Measurements from ENCODE around the gene DNAH3.
"Not testable (repeated sequence)": the region's sequence is repeated elsewhere in the genome, so short reads cannot be mapped to it uniquely, and the experiment has no call there.

Gene DNAH3

DNA sequence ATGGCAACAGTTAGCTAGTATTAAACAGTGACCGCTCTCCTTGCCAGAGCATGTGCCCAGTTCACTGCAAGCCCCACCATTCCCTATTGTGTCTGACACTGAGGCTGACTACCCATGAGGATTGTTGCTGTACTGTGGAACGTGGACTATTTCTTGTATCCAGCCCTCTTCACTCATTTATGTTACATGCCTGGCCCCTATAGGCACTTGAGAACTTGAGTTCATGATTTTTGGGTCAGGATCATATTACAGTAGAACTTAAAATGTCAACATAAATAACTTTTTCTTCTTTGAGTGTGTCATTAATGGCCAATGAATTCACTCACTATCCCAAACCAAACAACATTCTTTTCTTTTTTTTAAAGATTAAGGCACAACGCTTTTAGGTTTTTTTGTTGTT is 194.3 kb downstream of the DNAH3 start:
- H3K27ac Mint-ChIP-seq, result no peak overlapping the region
- no peaks in the 10 kb centered on the region for H3K9me3 Mint-ChIP-seq
- no peaks in the 10 kb centered on the region for H3K4me1 Mint-ChIP-seq
- no peaks in the 10 kb centered on the region for H3K36me3 Mint-ChIP-seq
- no peak overlapping the region for H3K4me3 Mint-ChIP-seq
- CTCF ChIA-PET, result no interaction called here
- DNase-seq, result no peak
- peaks cover 4% of the 10 kb centered on the region for H3K27me3 Mint-ChIP-seq

GRCh38 chr16:20954574-20954973 is 196.1 kb downstream of the DNAH3 start:
- Mint-ChIP-seq H3K4me1 (no peaks in the 10 kb centered on the region), H3K36me3 (no peaks in the 10 kb centered on the region), H3K27ac (no peak overlapping the region), H3K27me3 (peaks cover 9% of the 10 kb centered on the region), H3K4me3 (no peak overlapping the region), H3K9me3 (no peaks in the 10 kb centered on the region)
- DNase-seq, result no peak
- CTCF ChIA-PET, result no interaction called here

DNA sequence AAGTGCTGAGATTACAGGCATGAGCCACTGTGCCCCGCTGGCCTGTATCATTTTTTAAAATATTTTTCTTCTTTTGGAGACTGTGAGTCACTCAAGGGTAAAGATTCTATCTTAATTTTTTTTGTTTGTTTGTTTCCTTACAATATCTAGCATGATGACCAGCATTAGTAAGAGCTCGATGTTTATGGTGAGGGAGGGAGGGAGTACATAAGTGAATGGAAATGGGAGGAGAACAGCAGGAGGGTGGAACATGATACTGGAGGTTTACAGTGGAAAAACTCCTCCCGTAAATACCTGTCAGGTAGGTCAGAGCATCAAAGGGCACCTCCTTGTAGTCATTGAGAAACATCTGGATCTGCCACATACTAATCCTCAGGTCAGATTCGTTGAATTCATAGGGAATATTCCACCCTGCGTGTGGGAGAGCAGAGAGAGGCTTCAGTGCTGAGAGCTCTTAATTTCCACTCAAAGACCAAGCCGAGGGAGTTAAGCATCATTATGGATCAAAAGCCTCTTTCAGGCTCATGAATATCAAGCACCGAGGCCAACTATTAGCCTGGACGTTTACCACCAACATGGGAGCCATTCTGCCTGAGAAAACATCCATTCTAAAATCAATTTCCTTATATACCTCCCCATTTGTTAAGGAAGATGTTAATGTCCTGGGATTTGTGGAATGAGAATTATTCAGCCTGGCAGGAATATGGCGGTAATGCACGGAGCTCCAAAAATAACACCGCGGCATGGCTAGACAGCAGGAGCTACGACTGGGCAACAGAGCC is 198.3 kb downstream of the DNAH3 start:
- no peaks in the 10 kb centered on the region for H3K36me3 Mint-ChIP-seq

DNA sequence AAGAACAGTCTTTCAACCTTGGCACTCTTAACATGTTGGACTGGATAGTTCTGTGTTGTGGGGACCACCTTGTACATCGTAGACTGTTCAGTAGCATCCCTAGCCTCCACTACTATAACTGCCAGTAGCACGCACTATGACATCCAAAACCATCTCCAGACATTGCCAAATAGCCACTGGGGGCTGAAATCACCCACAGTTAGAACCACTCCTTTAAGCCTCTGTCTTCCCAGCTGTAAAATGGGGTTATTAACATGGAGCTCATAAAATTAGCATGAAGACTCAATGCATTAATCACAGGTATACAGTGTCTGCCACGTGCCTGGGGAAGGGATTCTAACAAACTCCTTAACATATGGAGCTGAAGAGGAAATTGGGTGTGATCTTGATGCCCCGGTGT is 200.4 kb downstream of the DNAH3 start:
- H3K36me3 Mint-ChIP-seq, result no peaks in the 10 kb centered on the region
- CTCF ChIA-PET, result interaction anchor here (1.0 to 1.7 kb wide), 2 partner anchors 100 to 175 kb away, joined by 4 to 5 read pairs; no protein-coding TSS in a partner anchor
- no peak overlapping the region for H3K4me3 Mint-ChIP-seq
- H3K27me3 Mint-ChIP-seq, result peaks cover 16% of the 10 kb centered on the region
- peaks cover 2% of the 10 kb centered on the region for H3K4me1 Mint-ChIP-seq
- H3K9me3 Mint-ChIP-seq, result no peaks in the 10 kb centered on the region
- H3K27ac Mint-ChIP-seq, result no peak overlapping the region
- DNase-seq, result no peak

More for the DNA sequence above, 198.3 kb downstream of the DNAH3 start:
- no peak for DNase-seq
- H3K4me1 Mint-ChIP-seq, result no peaks in the 10 kb centered on the region
- peaks cover 19% of the 10 kb centered on the region for H3K27me3 Mint-ChIP-seq
- no peak overlapping the region for H3K4me3 Mint-ChIP-seq
- no peak overlapping the region for H3K27ac Mint-ChIP-seq
- CTCF ChIA-PET, result no interaction called here
- no peaks in the 10 kb centered on the region for H3K9me3 Mint-ChIP-seq

DNA sequence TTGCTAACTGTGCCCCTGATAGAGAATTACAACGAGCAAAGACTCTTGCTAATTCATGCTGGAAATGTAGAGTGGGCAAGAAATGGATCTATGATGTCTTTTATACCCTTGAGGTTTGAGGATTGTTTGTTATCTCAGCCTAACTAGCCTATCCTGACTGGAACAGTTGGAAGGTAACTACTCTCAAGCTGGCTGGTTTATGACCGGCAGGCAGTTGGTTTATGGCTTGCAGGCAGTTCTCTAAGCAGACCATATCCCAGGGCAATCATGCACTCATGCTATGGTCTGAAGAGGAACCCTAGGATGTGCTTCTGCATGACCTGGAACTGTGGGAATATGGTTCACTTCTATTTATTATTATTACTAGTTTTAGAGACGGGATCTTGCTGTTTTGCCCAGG is 201.0 kb downstream of the DNAH3 start:
- H3K9me3 Mint-ChIP-seq, result no peaks in the 10 kb centered on the region
- no peaks in the 10 kb centered on the region for H3K36me3 Mint-ChIP-seq
- peaks cover 16% of the 10 kb centered on the region for H3K27me3 Mint-ChIP-seq
- DNase-seq, result no peak
- H3K27ac Mint-ChIP-seq, result no peak overlapping the region
- CTCF ChIA-PET, result interaction anchor here (1.0 to 1.7 kb wide), 2 partner anchors 100 to 175 kb away, joined by 4 to 5 read pairs; no protein-coding TSS in a partner anchor
- H3K4me3 Mint-ChIP-seq, result no peak overlapping the region
- H3K4me1 Mint-ChIP-seq, result peaks cover 9% of the 10 kb centered on the region

GRCh38 chr16:20948444-20948843 is 202.2 kb downstream of the DNAH3 start:
- H3K9me3 Mint-ChIP-seq, result no peaks in the 10 kb centered on the region
- no peak for DNase-seq
- no peak overlapping the region for H3K27ac Mint-ChIP-seq
- no peak overlapping the region for H3K4me3 Mint-ChIP-seq
- H3K27me3 Mint-ChIP-seq, result peaks cover 16% of the 10 kb centered on the region
- CTCF ChIA-PET, result no interaction called here
- no peaks in the 10 kb centered on the region for H3K36me3 Mint-ChIP-seq
- peaks cover 21% of the 10 kb centered on the region for H3K4me1 Mint-ChIP-seq

DNA sequence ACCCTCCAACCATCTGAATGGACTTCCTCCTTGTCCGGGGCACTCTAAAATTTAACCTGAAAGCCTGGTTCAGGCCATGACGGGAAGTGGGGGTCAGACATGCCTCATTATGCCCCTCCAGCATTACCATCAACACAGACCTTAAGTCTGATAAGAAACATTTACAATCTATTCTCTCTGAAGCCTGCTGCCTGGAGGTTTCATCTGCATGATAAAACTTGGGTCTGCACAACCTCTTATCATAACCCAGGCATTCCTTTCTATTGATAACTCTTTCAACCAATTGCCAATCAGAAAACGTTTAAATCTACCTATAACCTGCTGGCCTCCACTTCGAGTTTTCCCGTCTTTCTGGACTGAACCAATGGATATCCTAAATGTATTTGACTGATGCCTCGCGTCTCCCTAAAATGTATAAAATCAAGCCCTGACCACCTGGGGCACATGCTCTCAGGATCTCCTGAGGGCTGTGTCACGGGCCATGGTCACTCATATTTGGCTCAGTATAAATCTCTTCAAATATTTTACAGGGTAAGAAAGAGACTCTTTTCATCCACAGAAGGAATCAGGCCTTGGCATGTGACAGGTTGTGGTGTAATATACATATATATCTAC is 204.5 kb downstream of the DNAH3 start:
- Mint-ChIP-seq H3K4me1 (peaks cover 37% of the 10 kb centered on the region), H3K9me3 (no peaks in the 10 kb centered on the region), H3K27ac (no peak overlapping the region), H3K4me3 (no peak overlapping the region), H3K36me3 (no peaks in the 10 kb centered on the region), H3K27me3 (peaks cover 16% of the 10 kb centered on the region)
- CTCF ChIA-PET, result no interaction called here
- no peak for DNase-seq

- H3K27me3 Mint-ChIP-seq, result peaks cover 16% of the 10 kb centered on the region
- H3K36me3 Mint-ChIP-seq, H3K27ac Mint-ChIP-seq, H3K9me3 Mint-ChIP-seq, H3K4me3 Mint-ChIP-seq, DNase-seq: not testable (repeated sequence)
- peaks cover 41% of the 10 kb centered on the region for H3K4me1 Mint-ChIP-seq
- CTCF ChIA-PET, result interaction anchor here (2.9 kb wide), 1 partner anchor 96 kb away, joined by 20 read pairs; no protein-coding TSS in a partner anchor
Observed at GRCh38 chr16:20945575-20945875, 205.1 kb downstream of the DNAH3 start.

DNA sequence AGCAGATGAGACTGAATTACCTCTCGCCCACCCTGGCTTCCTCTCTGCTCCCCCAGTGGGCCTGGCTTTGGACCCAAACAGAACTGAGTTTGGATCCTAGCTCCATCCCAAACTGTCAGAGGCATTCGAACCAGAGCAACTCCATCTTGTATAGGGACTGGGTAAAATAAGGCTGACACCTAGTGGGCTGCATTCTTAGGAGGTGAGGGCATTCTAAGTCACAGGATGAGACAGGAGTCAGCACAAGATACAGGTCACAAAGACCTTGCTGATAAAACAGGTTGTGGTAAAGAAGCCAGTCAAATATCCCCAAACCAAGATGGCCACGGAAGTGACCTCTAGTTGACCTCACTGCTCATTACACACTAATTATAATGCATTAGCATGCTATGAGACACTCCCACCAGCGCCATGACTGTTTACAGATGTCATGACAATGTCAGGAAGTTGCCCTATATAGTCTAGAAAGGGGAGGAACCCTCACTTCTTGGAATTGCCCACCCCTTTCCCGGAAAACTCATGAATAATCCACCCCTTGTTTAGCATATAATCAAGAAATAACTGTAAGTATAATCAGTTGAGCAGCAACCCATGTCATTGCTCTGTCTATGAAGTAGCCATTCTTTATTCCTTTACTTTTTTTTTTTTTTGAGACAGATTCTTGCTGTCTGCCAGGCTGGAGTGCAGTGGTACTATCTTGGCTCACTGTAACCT is 205.6 kb downstream of the DNAH3 start:
- Mint-ChIP-seq H3K36me3 (no peaks in the 10 kb centered on the region), H3K4me1 (peaks cover 41% of the 10 kb centered on the region), H3K9me3 (no peaks in the 10 kb centered on the region), H3K27ac (no peak overlapping the region), H3K27me3 (peaks cover 15% of the 10 kb centered on the region), H3K4me3 (no peak overlapping the region)
- DNase-seq, result peak; percentile 69
- CTCF ChIA-PET, result interaction anchor here (0.6 to 2.9 kb wide), 5 partner anchors 15 to 95 kb away, joined by 3 to 20 read pairs (median 7); no protein-coding TSS in a partner anchor

DNA sequence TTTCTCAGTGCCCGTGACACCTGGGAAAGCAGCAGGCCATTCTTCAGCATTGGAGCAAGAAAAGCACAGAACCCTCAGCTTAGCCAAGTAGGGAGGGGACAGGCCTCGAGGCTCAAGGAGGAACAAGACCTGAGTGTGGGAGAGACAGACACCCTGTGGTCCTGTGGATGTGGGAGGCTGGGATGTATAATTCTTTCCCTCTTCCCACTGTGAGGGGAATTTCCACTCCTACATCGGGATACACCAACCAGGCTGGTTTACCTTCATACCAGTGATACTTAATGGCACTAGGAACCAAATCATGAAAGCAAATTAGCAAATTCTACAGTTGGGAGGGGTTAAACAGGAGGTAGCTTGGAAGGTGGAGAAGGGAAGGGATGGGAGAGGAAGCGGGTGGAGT is 208.4 kb downstream of the DNAH3 start:
- Mint-ChIP-seq H3K27ac (no peak overlapping the region), H3K4me1 (peaks cover 41% of the 10 kb centered on the region), H3K4me3 (no peak overlapping the region), H3K27me3 (peaks cover 9% of the 10 kb centered on the region), H3K36me3 (no peaks in the 10 kb centered on the region), H3K9me3 (no peaks in the 10 kb centered on the region)
- no peak for DNase-seq
- CTCF ChIA-PET, result interaction anchor here (0.6 to 2.2 kb wide), 2 partner anchors 91 to 1411 kb away, joined by 3 to 9 read pairs; no protein-coding TSS in a partner anchor

- CTCF ChIA-PET, result interaction anchor here (2.2 kb wide), 1 partner anchor 90 kb away, joined by 9 read pairs; no protein-coding TSS in a partner anchor
- DNase-seq, result no peak
Observed at GRCh38 chr16:20941636-20941926, 209.1 kb downstream of the DNAH3 start.

GRCh38 chr16:20940871-20941635 is 209.6 kb downstream of the DNAH3 start:
- Mint-ChIP-seq H3K27ac (peak overlapping the region; percentile 64), H3K27me3 (peaks cover 17% of the 10 kb centered on the region), H3K4me1 (peaks cover 41% of the 10 kb centered on the region), H3K9me3 (no peaks in the 10 kb centered on the region), H3K36me3 (no peaks in the 10 kb centered on the region), H3K4me3 (no peak overlapping the region)
- CTCF ChIA-PET, result interaction anchor here (2.2 kb wide), 1 partner anchor 90 kb away, joined by 9 read pairs; no protein-coding TSS in a partner anchor
- no peak for DNase-seq

More at GRCh38 chr16:20941636-20941926, 209.1 kb downstream of the DNAH3 start:
- Mint-ChIP-seq H3K27me3 (peaks cover 11% of the 10 kb centered on the region), H3K27ac (no peak overlapping the region), H3K4me3 (no peak overlapping the region), H3K36me3 (no peaks in the 10 kb centered on the region), H3K4me1 (peaks cover 41% of the 10 kb centered on the region), H3K9me3 (no peaks in the 10 kb centered on the region)

DNA sequence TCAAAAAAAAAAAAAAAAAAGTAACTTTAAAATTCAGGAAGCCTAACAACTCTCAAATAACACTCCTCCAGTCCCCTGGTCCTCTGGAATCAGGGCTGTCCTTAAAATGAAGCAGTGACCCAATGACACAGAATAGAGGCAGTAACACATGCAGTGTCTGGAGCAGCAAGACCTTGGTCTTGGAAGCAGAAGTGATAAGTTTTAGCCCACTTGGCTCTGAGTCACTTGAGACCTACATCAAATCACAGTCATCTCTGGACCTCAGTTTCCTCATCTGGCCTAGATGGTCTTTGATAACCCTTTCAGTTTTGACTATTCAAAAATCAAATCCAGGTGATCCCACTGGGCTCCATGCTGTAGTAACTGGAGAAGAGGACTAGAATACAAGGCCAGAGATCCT is 211.0 kb downstream of the DNAH3 start:
- Mint-ChIP-seq H3K4me3 (no peak overlapping the region), H3K27ac (no peak overlapping the region), H3K4me1 (peaks cover 32% of the 10 kb centered on the region), H3K9me3 (no peaks in the 10 kb centered on the region), H3K27me3 (peaks cover 22% of the 10 kb centered on the region), H3K36me3 (no peaks in the 10 kb centered on the region)
- CTCF ChIA-PET, result interaction anchor here (1.7 kb wide), 1 partner anchor 89 kb away, joined by 7 read pairs; no protein-coding TSS in a partner anchor
- no peak for DNase-seq

- Mint-ChIP-seq H3K9me3 (no peaks in the 10 kb centered on the region), H3K27ac (no peak overlapping the region), H3K4me1 (peaks cover 20% of the 10 kb centered on the region)
Observed at GRCh38 chr16:20938426-20938825, 212.2 kb downstream of the DNAH3 start.

More at GRCh38 chr16:20938426-20938825, 212.2 kb downstream of the DNAH3 start:
- CTCF ChIA-PET, result interaction anchor here (0.7 to 1.7 kb wide), 2 partner anchors 64 to 88 kb away, joined by 3 to 7 read pairs; no protein-coding TSS in a partner anchor
- peaks cover 22% of the 10 kb centered on the region for H3K27me3 Mint-ChIP-seq
- H3K36me3 Mint-ChIP-seq, result no peaks in the 10 kb centered on the region
- DNase-seq, result no peak
- no peak overlapping the region for H3K4me3 Mint-ChIP-seq
